GM18867 (cell line): ENCODE measurements around the gene ZNF683.
"Not testable (repeated sequence)": the region's sequence is repeated elsewhere in the genome, so short reads cannot be mapped to it uniquely, and the experiment has no call there.

Experiments
- ATAC-seq: cut with Tn5 transposase; IDR thresholded peaks from one replicate; pipeline ENCODE4 v1.9.1; 2021; ENCODE audit warnings: mild to moderate bottlenecking, moderate library complexity; ENCODE audit not compliant: unreplicated experiment

Gene ZNF683

DNA sequence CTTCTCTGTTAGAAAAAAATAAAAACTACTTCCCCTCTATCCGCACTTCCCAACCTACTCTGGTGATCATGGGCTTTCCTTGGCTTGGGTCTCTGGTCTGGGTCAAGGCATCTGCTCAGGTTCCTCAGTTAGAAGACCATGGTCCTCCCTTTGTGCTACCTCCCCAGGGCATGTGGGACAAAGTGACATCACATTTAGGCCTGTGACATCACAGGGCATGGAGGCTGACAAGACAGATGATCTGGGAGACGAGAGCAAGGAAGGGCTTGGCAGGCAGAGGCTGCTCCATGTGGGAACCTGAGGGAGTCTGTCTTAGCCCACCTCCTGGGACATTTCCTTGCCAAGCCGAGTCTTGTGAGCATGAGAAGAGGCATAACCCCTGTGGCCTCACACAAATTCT lies at the start of gene ZNF683:
Gene ZNF683, minus strand, starts transcription at position 140 of the 400 bp plus-strand sequence. CDS start 4,179 bp downstream, outside the sequence.
- ATAC-seq = not testable (repeated sequence)

DNA sequence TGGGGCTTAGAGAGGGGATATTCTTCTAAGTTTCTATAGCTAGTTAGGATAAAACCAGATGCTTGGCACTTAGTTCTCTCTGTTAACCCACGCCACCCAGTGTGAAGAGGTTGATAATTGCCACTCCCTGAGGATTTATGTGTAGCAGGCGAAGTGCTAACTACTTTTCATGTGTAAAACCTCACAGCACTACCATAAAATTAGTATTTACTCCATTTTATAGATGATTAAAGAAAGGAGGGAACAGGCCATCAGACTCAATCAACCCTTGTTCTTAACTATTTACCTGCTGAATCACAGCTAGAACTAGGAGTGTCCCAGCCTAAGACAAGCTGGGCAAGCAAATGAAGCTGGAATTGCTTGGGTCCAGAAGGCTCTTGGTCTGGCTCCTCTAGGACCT lies 46.9 kb upstream of the ZNF683 start:
- no peak for ATAC-seq

DNA sequence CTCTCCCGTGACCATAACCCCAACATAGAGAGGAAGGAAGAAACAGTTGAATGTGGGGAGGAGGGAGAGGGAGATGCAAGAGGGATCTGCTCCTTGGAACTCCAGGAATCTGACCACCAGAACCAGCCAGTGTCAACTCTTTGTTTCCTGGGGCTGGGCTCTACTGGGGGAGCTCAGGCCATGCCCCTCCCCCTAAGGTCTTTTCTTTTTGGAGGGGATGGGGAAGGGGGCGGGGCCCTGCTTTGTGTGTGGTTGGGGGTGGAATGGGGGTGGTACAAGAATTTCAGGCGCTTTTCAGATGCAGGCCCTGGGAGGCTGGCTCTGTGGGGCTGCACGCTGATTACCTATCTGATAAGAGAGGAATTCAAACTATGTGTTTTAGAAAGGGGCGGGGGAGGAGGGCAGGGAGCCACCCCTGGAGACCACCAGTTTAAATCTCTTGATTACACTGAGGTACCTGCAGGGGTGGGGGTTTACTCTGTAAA lies 46.4 kb upstream of the ZNF683 start:
- ATAC-seq = no peak

- ATAC-seq = no peak
These were observed 44.7 kb upstream of the ZNF683 start for GRCh38 chr1:26417111-26417759.

- no peak for ATAC-seq
These were observed 40.5 kb upstream of the ZNF683 start for GRCh38 chr1:26413031-26413430.

DNA sequence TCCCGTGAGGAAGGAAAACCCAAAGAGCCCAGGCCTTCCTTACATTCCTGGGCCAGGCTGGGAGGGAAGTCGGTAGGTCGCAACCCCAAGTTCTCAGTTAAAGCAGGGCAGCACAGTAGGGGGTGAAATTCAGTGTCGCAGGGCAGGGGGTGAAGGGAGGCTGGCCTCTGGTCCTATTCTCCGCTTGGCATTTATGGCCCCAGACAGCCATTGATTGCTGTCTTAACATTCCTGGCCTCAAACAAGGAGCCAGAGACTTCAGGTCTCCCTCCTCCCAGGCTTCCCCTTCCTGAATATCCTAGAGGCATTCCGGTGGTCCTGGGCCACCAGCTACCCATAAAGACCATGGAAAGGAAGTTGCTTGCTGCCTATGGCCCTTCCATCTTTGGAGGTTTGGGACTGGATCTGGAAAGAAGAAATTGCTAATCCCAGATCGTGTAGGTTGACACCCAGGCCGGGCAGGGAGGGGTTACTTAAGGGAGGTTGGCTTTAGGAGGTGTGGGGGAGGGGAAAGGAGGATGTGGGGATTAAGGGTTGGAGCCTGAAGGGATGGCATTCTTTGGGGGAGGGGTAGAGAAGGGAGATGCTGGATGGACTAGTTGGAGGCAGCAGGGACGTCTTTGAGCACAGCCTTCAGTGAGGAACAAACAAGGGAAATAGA lies 39.8 kb upstream of the ZNF683 start:
- no peak for ATAC-seq

DNA sequence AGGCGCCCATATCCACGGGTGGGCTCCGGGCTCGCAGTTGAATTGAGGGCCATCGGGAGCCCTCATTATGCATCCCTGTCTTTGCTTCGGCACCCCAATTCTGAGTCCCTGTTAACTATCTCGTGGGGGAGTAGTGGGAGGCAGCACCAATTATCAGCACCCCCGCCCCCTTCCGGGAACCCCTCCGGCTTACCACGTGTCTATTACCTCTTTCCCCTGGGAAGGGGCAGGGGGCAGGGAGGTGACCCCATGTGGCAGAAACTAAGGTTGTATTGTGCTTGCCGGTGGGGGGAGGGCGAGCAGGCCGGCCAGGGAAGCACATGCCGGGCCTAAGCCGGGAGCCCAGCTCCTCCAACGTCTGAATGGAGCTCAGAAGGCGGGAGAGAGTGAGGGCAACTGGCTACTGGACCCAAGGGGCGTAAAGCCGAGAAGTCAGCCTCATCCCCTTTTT lies 39.1 kb upstream of the ZNF683 start:
- ATAC-seq = no peak

DNA sequence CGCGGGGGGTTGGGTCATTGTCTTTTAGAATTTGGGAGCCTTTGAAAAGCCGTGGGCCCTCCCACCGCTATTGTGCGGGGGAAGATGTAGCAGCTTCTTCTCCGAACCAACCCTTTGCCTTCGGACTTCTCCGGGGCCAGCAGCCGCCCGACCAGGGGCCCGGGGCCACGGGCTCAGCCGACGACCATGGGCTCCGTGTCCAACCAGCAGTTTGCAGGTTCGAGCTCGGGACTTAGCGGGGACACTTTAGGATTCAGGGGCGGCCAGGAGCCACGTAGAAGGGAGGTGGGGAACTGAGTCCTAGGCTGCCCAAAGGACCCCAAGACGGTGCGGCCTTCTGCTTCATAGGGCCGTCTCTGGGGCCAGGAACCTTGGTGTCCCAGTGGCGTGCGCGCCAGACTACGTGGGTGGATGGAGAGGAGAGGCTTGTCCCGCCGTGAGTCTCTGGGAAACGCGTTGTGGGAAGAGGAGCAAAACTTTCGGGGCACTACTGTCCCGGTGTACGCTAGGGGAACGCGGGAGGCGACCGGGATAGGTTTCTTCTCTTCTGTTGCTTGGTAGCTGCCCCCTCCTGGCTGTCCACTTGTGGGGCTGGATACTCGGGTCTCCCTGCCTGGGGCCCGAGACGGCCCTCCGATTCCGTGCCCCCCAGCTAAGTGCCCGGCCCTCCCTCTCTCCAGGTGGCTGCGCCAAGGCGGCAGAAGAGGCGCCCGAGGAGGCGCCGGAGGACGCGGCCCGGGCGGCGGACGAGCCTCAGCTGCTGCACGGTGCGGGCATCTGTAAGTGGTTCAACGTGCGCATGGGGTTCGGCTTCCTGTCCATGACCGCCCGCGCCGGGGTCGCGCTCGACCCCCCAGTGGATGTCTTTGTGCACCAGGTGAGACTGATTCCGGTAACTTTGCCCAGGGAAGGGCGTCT lies 38.4 kb upstream of the ZNF683 start, which contains the start of gene LIN28A:
Gene LIN28A, plus strand, starts transcription at position 112 of the 918 bp plus-strand sequence. Its CDS starts 75 bp downstream, at position 187.
- ATAC-seq = no peak

- no peak for ATAC-seq
These were observed 36.7 kb upstream of the ZNF683 start for GRCh38 chr1:26409191-26409807.

GRCh38 chr1:26408604-26409003 lies 36.1 kb upstream of the ZNF683 start:
- no peak for ATAC-seq

DNA sequence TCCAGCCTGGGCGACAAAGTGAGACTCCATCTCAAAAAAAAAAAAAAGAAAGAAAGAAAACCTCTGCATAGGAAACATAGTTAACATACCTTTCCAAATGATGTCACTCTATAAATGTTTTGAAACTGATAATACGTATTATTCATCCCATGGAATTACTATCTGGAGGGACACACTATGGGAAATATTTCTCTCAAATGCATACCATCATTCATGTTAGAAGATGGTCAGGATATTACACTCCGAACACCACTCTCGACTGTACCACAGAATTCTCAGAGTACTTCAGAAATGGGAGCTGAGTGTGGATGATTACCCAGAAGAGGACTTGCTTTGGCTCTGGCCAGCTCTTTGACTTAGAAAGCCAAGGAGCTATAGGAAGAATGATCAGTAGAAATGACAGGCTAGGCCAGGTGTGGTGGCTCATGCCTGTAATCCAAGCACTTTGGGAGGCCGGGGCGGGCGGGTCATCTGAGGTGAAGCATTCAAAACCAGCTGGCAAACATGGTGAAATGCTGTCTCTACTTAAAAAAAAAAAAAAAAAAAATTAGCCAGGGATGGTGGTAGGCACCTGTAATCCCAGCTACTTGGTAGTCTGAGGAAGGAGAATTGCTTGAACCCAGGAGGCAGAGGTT lies 32.8 kb upstream of the ZNF683 start:
- no peak for ATAC-seq

GRCh38 chr1:26404641-26405040 lies 32.1 kb upstream of the ZNF683 start:
- ATAC-seq = no peak

GRCh38 chr1:26403656-26404055 lies 31.1 kb upstream of the ZNF683 start:
- no peak for ATAC-seq

- ATAC-seq = no peak
These were observed 29.3 kb upstream of the ZNF683 start for GRCh38 chr1:26401891-26402290.

DNA sequence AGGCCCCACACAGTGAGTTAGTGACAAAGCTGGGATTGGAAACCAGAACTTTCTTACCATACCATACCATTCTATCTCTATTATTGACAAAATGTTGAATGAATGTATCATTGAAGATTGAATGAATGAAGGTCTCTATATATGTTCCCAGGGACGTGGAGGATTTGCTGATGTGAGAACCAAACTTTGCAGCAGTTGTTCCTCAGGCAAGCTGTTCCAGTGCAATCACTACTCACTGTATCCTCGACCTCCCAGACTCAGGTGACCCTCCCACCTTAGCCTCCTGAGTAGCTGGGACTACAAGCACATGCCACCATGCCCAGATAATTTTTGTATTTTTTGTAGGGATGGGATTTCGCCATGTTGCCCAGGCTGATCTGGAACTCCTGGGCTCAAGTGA lies 26.5 kb upstream of the ZNF683 start:
- no peak for ATAC-seq

GRCh38 chr1:26395754-26396153 lies 23.2 kb upstream of the ZNF683 start:
- no peak for ATAC-seq

GRCh38 chr1:26391450-26391849 lies 18.9 kb upstream of the ZNF683 start:
- no peak for ATAC-seq

GRCh38 chr1:26389604-26390247 lies 17.2 kb upstream of the ZNF683 start:
- no peak for ATAC-seq

- no peak for ATAC-seq
These were observed 16.4 kb upstream of the ZNF683 start for GRCh38 chr1:26388791-26389445.
